Osteoblast (primary cell): ENCODE data around the gene TFPI. TPM values are rescaled to one million over a fixed set of nuclear protein-coding genes. Genes with fewer than 3 reads are reported as not detected.

ENCODE experiments used
- DNase-seq: peaks from one replicate; pipeline ENCODE4 v3.0.0; 2011; ENCODE audit warnings: low spot score, mixed read lengths; ENCODE audit not compliant: insufficient read length; ENCODE audit errors: missing footprints
- H2AFZ ChIP-seq: 2 replicates; pipeline ENCODE4 v1.6.0; 2011; ENCODE audit warnings: mild to moderate bottlenecking, low read length
- H3K27ac ChIP-seq: 2 replicates; pipeline ENCODE4 v1.5.1; 2011; ENCODE audit warnings: mild to moderate bottlenecking, low read depth, low read length, moderate library complexity
- H3K27me3 ChIP-seq: 2 replicates; pipeline ENCODE4 v1.6.0; 2012; ENCODE audit warnings: mild to moderate bottlenecking, control low read depth, inconsistent platforms, low read length, moderate library complexity; ENCODE audit not compliant: insufficient read depth
- H3K36me3 ChIP-seq: 2 replicates; pipeline ENCODE4 v1.5.1; 2011; ENCODE audit warnings: mild to moderate bottlenecking, low read length, control low read depth, moderate library complexity; ENCODE audit not compliant: insufficient read depth
- H3K4me1 ChIP-seq: 2 replicates; pipeline ENCODE4 v1.5.1; 2011; ENCODE audit warnings: mild to moderate bottlenecking, low read length, control low read depth, moderate library complexity; ENCODE audit not compliant: insufficient read depth
- H3K4me2 ChIP-seq: 2 replicates; pipeline ENCODE4 v1.6.0; 2011; ENCODE audit warnings: mild to moderate bottlenecking, low read length; ENCODE audit not compliant: insufficient read depth
- H3K4me3 ChIP-seq: fragments of 200-600 bp; sonication (generic); 3 replicates; pipeline ENCODE4 v1.5.1; 2012; ENCODE audit warnings: mild to moderate bottlenecking, low read length, inconsistent platforms; ENCODE audit not compliant: insufficient read depth
- H3K79me2 ChIP-seq: 2 replicates; pipeline ENCODE4 v1.6.0; 2012; ENCODE audit warnings: mild to moderate bottlenecking, low read length, control low read depth, inconsistent platforms; ENCODE audit not compliant: insufficient read depth
- H3K9me3 ChIP-seq: 2 replicates; pipeline ENCODE4 v1.5.1; 2011; ENCODE audit warnings: low read depth, low read length, control low read depth
- H4K20me1 ChIP-seq: 2 replicates; pipeline ENCODE4 v1.6.0; 2012; ENCODE audit warnings: mild to moderate bottlenecking, low read length, control low read depth; ENCODE audit not compliant: insufficient read depth
- CTCF ChIP-seq: IDR thresholded peaks from 2 replicates; pipeline ENCODE4 v1.5.1; 2011; ENCODE audit warnings: mild to moderate bottlenecking, low read depth, low read length, moderate library complexity; ENCODE audit errors: extremely low read depth
- total RNA-seq: library from RNA; depleted of rRNA; stranded (reverse); fragments of >200 nt; gene quantifications from 2 replicates; pipeline ENCODE4 v1.2.3, GENCODE V29; 2012

TFPI gene
- total RNA-seq, 1 donor: 123 TPM

- Histone ChIP-seq H3K4me1 (no peaks in the 10 kb centered on the region), H4K20me1 (no peaks in the 10 kb centered on the region), H3K36me3 (peaks cover 11% of the 10 kb centered on the region), H3K9me3 (no peaks in the 10 kb centered on the region), H3K27ac (no peak overlapping the region), H3K79me2 (no peaks in the 10 kb centered on the region), H2AFZ (no peak overlapping the region), H3K4me2 (no peak overlapping the region), H3K4me3 (no peak overlapping the region), H3K27me3 (no peaks in the 10 kb centered on the region)
- no peak for DNase-seq
- TF ChIP-seq CTCF: no peak
These were observed 91.4 kb downstream of the TFPI start for GRCh38 chr2:187462839-187463238.

- H3K4me1 ChIP-seq: no peaks in the 10 kb centered on the region
- DNase-seq: peak; percentile 13
- peak overlapping the region; percentile 47 for H3K4me3 ChIP-seq
- H3K4me2 ChIP-seq: no peak overlapping the region
- H3K27ac ChIP-seq: no peak overlapping the region
- H3K36me3 ChIP-seq: peaks cover 5% of the 10 kb centered on the region
- TF ChIP-seq CTCF: no peak
- no peaks in the 10 kb centered on the region for H4K20me1 ChIP-seq
- no peaks in the 10 kb centered on the region for H3K79me2 ChIP-seq
- no peaks in the 10 kb centered on the region for H3K27me3 ChIP-seq
- peak overlapping the region; percentile 63 for H2AFZ ChIP-seq
- H3K9me3 ChIP-seq: no peaks in the 10 kb centered on the region
These were observed 92.7 kb downstream of the TFPI start for GRCh38 chr2:187461294-187462261.

GRCh38 chr2:187459256-187459655, 95.0 kb downstream of the TFPI start:
- no peak for DNase-seq

More at GRCh38 chr2:187459256-187459655, 95.0 kb downstream of the TFPI start:
- no peak overlapping the region for H3K27ac ChIP-seq
- H4K20me1 ChIP-seq: no peaks in the 10 kb centered on the region
- no peak overlapping the region for H3K4me2 ChIP-seq
- H3K9me3 ChIP-seq: no peaks in the 10 kb centered on the region
- H3K79me2 ChIP-seq: no peaks in the 10 kb centered on the region
- no peaks in the 10 kb centered on the region for H3K4me1 ChIP-seq
- H3K27me3 ChIP-seq: no peaks in the 10 kb centered on the region
- H3K4me3 ChIP-seq: no peak overlapping the region
- no peak for TF ChIP-seq CTCF
- H2AFZ ChIP-seq: no peak overlapping the region
- H3K36me3 ChIP-seq: no peaks in the 10 kb centered on the region
